Measurements from ENCODE around the gene CDK11B.

- TF ChIP-seq, protein P1, sequence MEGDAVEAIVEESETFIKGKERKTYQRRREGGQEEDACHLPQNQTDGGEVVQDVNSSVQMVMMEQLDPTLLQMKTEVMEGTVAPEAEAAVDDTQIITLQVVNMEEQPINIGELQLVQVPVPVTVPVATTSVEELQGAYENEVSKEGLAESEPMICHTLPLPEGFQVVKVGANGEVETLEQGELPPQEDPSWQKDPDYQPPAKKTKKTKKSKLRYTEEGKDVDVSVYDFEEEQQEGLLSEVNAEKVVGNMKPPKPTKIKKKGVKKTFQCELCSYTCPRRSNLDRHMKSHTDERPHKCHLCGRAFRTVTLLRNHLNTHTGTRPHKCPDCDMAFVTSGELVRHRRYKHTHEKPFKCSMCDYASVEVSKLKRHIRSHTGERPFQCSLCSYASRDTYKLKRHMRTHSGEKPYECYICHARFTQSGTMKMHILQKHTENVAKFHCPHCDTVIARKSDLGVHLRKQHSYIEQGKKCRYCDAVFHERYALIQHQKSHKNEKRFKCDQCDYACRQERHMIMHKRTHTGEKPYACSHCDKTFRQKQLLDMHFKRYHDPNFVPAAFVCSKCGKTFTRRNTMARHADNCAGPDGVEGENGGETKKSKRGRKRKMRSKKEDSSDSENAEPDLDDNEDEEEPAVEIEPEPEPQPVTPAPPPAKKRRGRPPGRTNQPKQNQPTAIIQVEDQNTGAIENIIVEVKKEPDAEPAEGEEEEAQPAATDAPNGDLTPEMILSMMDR (IDR thresholded peaks at IDR 0.05) = no peak
- no peak for TF ChIP-seq EZH2 (IDR thresholded peaks at IDR 0.05)
- no peak for TF ChIP-seq EZH2phosphoT487 (IDR thresholded peaks at IDR 0.05)
Measured at GRCh38 chr1:1677718-1678580, 19.1 kb upstream of the CDK11B start.
